ENCODE data around the gene FAM120B.

FAM120B gene

GRCh38 chr6:170366248-170366960 is 59.8 kb downstream of the FAM120B start:
- H3K27me3 Mint-ChIP-seq = no peaks in the 10 kb centered on the region
- H3K36me3 Mint-ChIP-seq = peaks cover 9% of the 10 kb centered on the region
- H3K4me1 Mint-ChIP-seq (ENCODE audit: low read depth) = no peaks in the 10 kb centered on the region
- no peaks in the 10 kb centered on the region for H3K9me3 Mint-ChIP-seq (ENCODE audit: low read depth)
- H3K4me3 Mint-ChIP-seq = no peak overlapping the region
- H3K27ac Mint-ChIP-seq = no peak overlapping the region

- no peaks in the 10 kb centered on the region for H3K4me1 Mint-ChIP-seq (ENCODE audit: low read depth)
- no peaks in the 10 kb centered on the region for H3K27me3 Mint-ChIP-seq
- H3K27ac Mint-ChIP-seq = no peak overlapping the region
- H3K9me3 Mint-ChIP-seq (ENCODE audit: low read depth) = no peaks in the 10 kb centered on the region
- no peak overlapping the region for H3K4me3 Mint-ChIP-seq
- peaks cover 10% of the 10 kb centered on the region for H3K36me3 Mint-ChIP-seq
Observed at GRCh38 chr6:170367241-170367640, 60.7 kb downstream of the FAM120B start.

GRCh38 chr6:170368544-170368943 is 62.0 kb downstream of the FAM120B start:
- Mint-ChIP-seq H3K27ac (peak overlapping the region; percentile 10), H3K36me3 (peaks cover 9% of the 10 kb centered on the region), H3K4me3 (no peak overlapping the region), H3K27me3 (no peaks in the 10 kb centered on the region), H3K9me3 (ENCODE audit: low read depth) (no peaks in the 10 kb centered on the region), H3K4me1 (ENCODE audit: low read depth) (no peaks in the 10 kb centered on the region)

- H3K36me3 Mint-ChIP-seq = peaks cover 8% of the 10 kb centered on the region
- H3K9me3 Mint-ChIP-seq (ENCODE audit: low read depth) = no peaks in the 10 kb centered on the region
- H3K4me3 Mint-ChIP-seq = no peak overlapping the region
- no peak overlapping the region for H3K27ac Mint-ChIP-seq
- H3K27me3 Mint-ChIP-seq = no peaks in the 10 kb centered on the region
- H3K4me1 Mint-ChIP-seq (ENCODE audit: low read depth) = no peaks in the 10 kb centered on the region
Observed at GRCh38 chr6:170369403-170369802, 62.8 kb downstream of the FAM120B start.

- no peaks in the 10 kb centered on the region for H3K27me3 Mint-ChIP-seq
- H3K9me3 Mint-ChIP-seq (ENCODE audit: low read depth) = no peaks in the 10 kb centered on the region
- no peak overlapping the region for H3K4me3 Mint-ChIP-seq
- H3K4me1 Mint-ChIP-seq (ENCODE audit: low read depth) = peaks cover 5% of the 10 kb centered on the region
- peaks cover 8% of the 10 kb centered on the region for H3K36me3 Mint-ChIP-seq
- H3K27ac Mint-ChIP-seq = peak overlapping the region; percentile 11
Observed at GRCh38 chr6:170370416-170370815, 63.9 kb downstream of the FAM120B start.

DNA sequence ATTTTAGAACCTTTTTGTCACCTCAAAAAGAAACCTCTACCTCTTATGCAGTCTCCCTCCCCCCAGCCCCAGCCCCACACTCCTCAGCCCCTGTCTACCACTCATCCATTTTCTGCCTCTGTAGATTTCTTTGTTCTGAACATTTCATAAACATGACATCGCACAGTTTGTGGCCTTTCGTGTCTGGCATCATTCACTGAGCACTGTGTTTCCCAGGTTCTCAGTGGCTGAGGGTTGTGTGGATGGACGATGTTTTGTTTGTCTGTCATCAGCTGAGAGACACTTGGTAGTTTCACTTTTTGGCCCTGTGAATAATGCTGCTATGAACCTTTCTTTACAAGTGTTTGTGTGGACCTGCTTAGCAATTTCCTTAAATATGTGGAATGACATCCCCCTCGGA is 64.5 kb downstream of the FAM120B start:
- Mint-ChIP-seq H3K4me1 (ENCODE audit: low read depth) (peaks cover 11% of the 10 kb centered on the region), H3K9me3 (ENCODE audit: low read depth) (no peaks in the 10 kb centered on the region), H3K27me3 (no peaks in the 10 kb centered on the region), H3K27ac (peak overlapping the region; percentile 30), H3K36me3 (peaks cover 8% of the 10 kb centered on the region), H3K4me3 (no peak overlapping the region)

DNA sequence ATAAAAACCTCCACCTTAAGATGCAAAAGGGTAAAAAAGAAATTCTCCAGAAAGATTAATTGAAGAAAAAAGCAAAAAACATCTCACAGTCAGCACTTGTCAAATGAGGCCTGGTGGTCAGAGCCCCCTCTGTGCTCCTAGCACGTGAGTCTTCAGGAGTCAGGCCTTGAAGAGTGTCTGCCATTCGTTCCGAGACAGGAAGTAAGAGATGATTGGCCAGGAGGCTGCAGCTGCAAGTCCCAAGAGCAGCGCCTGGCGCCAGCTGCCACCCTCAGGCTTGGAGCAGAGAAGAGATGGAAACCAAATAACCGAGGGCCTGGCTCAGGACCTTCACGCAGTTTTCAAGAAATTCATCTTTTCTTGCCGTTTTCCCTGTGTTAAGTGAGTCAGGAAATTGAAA is 65.0 kb downstream of the FAM120B start:
- H3K27ac Mint-ChIP-seq = peak overlapping the region; percentile 30
- no peak overlapping the region for H3K4me3 Mint-ChIP-seq
- H3K27me3 Mint-ChIP-seq = no peaks in the 10 kb centered on the region
- peaks cover 8% of the 10 kb centered on the region for H3K36me3 Mint-ChIP-seq
- H3K9me3 Mint-ChIP-seq (ENCODE audit: low read depth) = no peaks in the 10 kb centered on the region
- peaks cover 16% of the 10 kb centered on the region for H3K4me1 Mint-ChIP-seq (ENCODE audit: low read depth)

DNA sequence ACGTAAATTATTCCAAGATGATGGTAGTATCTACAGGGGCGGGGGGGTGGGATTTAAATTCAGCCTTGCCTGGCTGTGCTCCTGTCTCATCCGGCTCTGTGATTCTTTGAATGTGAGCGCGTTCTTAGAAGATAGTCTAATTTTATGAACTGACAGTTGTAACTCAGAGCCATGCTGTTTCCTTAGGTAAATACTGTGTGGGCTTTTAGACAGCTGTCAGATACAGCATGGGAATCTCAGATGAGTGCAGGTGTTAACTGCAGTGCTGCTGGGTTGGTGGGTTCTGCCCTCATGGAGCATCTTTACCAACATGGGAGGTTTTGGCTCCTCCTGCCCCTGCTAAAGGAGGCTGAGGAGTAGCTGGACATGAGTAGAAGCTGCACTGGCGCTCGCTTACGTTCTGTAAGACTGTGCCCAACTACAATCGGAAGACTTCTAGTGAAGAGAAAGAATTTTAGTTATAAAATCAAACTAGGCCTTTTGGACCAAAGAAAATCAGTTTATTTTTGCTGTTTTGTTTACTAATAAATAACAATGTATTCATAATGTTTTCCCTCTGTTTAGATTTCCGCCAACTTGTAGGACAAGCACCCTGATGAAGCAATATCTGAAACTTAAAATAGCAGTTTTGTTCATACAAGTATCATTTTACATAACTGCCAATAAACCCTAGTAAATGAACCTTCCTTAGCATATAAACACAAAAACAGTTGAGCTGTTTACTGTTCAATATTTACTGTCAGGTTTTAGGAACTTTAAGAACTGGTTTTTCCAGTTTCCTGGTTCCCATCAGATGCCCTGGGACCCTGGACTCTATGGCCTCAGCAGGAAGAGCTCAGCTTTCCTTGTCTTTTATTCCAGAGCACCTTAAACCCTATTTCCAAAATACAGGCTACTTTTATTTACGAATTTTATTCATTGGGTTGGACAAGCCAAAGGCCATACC is 66.1 kb downstream of the FAM120B start:
- Mint-ChIP-seq H3K36me3 (peaks cover 8% of the 10 kb centered on the region), H3K27ac (peak overlapping the region; percentile 41), H3K9me3 (ENCODE audit: low read depth) (no peaks in the 10 kb centered on the region)

DNA sequence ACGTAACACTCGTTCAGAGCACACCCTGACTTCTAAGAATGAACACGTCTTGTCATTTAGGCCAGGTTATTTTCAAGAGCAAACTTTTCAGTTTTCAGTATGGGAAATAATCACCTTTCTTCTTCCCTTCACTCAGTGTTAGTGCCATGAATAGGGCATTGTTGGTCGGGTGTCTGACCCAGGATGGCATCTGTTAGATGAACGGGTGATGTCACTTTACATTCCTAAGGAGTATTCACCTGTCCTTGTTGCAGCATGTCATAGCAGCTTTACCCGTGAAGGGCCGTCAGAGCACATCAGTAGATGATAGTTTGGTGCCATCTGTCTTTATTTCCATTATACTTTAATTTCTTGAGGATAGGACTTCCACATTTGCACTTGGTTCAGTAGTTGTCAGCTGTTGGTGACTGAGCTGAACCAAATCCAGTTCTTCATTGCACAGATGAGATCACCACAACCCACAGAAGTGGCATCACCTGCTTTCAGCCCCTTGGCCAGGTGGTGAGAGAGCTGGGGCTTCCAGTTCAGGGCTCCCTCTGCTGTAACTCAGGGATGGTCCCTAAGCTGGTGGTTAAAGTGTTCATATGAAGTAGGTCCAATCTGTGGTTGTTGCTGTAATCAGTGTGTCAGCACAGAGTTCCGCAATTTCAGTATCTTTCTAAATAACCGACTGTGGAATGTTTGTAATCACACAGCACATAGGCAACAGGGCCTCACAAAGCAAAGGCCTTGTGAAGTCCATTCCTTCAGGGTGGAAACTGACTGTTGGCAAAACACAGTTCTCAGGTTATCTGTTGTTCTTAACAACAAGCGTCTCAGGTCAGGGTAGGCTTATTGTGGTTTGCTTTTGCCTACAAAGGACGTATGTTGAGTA is 68.2 kb downstream of the FAM120B start:
- no peaks in the 10 kb centered on the region for H3K27me3 Mint-ChIP-seq
- no peak overlapping the region for H3K4me3 Mint-ChIP-seq
- H3K4me1 Mint-ChIP-seq (ENCODE audit: low read depth) = peaks cover 32% of the 10 kb centered on the region
- no peaks in the 10 kb centered on the region for H3K9me3 Mint-ChIP-seq (ENCODE audit: low read depth)
- H3K36me3 Mint-ChIP-seq = peaks cover 8% of the 10 kb centered on the region
- H3K27ac Mint-ChIP-seq = no peak overlapping the region

More for the DNA sequence above, 66.1 kb downstream of the FAM120B start:
- no peaks in the 10 kb centered on the region for H3K27me3 Mint-ChIP-seq
- no peak overlapping the region for H3K4me3 Mint-ChIP-seq
- peaks cover 18% of the 10 kb centered on the region for H3K4me1 Mint-ChIP-seq (ENCODE audit: low read depth)

- Mint-ChIP-seq H3K27me3 (no peaks in the 10 kb centered on the region), H3K36me3 (peaks cover 8% of the 10 kb centered on the region), H3K9me3 (ENCODE audit: low read depth) (no peaks in the 10 kb centered on the region), H3K4me1 (ENCODE audit: low read depth) (peaks cover 33% of the 10 kb centered on the region), H3K27ac (peak overlapping the region; percentile 55), H3K4me3 (no peak overlapping the region)
Observed at GRCh38 chr6:170375661-170376060, 69.1 kb downstream of the FAM120B start.

GRCh38 chr6:170376386-170377043 is 70.0 kb downstream of the FAM120B start:
- Mint-ChIP-seq H3K9me3 (ENCODE audit: low read depth) (no peaks in the 10 kb centered on the region), H3K27me3 (no peaks in the 10 kb centered on the region), H3K4me1 (ENCODE audit: low read depth) (peaks cover 33% of the 10 kb centered on the region), H3K4me3 (no peak overlapping the region), H3K36me3 (peaks cover 2% of the 10 kb centered on the region), H3K27ac (peak overlapping the region; percentile 36)

DNA sequence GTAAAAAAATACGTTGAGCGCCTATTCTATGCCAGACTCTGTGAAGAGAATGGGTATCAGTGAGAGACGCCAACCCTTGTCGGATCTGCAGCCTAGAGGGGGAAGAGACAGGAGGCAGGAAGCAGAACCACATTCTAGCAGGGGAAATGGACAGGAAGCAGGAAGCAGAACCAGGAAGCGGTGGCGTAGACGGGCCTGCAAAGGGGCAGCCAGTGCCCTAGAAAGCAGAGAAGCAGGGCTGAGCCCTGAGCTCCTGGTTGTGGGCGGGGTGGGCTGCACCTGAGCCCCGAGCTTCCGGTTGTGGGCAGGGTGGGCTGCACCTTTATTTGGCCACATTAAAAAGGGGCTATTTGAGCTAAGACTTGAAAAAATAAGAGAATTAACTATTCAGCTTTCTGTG is 71.9 kb downstream of the FAM120B start:
- Mint-ChIP-seq H3K27me3 (no peaks in the 10 kb centered on the region), H3K27ac (peak overlapping the region; percentile 88), H3K4me3 (peak overlapping the region; percentile 60)

GRCh38 chr6:170381562-170381961 is 75.0 kb downstream of the FAM120B start:
- Mint-ChIP-seq H3K4me3 (no peak overlapping the region), H3K27ac (peak overlapping the region; percentile 3), H3K36me3 (no peaks in the 10 kb centered on the region), H3K9me3 (ENCODE audit: low read depth) (no peaks in the 10 kb centered on the region), H3K4me1 (ENCODE audit: low read depth) (peaks cover 17% of the 10 kb centered on the region), H3K27me3 (no peaks in the 10 kb centered on the region)

More for the DNA sequence above, 71.9 kb downstream of the FAM120B start:
- H3K9me3 Mint-ChIP-seq (ENCODE audit: low read depth) = no peaks in the 10 kb centered on the region
- H3K36me3 Mint-ChIP-seq = peaks cover 2% of the 10 kb centered on the region
- peaks cover 33% of the 10 kb centered on the region for H3K4me1 Mint-ChIP-seq (ENCODE audit: low read depth)

- H3K9me3 Mint-ChIP-seq (ENCODE audit: low read depth) = no peaks in the 10 kb centered on the region
- H3K4me1 Mint-ChIP-seq (ENCODE audit: low read depth) = peaks cover 6% of the 10 kb centered on the region
- no peak overlapping the region for H3K27ac Mint-ChIP-seq
- H3K4me3 Mint-ChIP-seq = no peak overlapping the region
- H3K36me3 Mint-ChIP-seq = no peaks in the 10 kb centered on the region
- no peaks in the 10 kb centered on the region for H3K27me3 Mint-ChIP-seq
Observed at GRCh38 chr6:170383466-170384035, 77.0 kb downstream of the FAM120B start.

Data from activated naive CD8-positive, alpha-beta T cell (primary cell).